GM12878 (cell line): Measurements from ENCODE around the gene CEP126.

Source experiments
- CTCF ChIP-seq, 3 experiments: IDR thresholded peaks in 2 of 3; conservative IDR thresholded peaks in 1 of 3; 2 replicates each; pipeline ENCODE4 v1.5.1; 2011; ENCODE audit warnings: low read depth in 3 of 3, low read length in 3 of 3, mild to moderate bottlenecking in 3 of 3, control low read depth in 2 of 3, moderate library complexity in 2 of 3, inconsistent platforms in 1 of 3, mixed read lengths in 1 of 3; ENCODE audit not compliant: control insufficient read depth in 2 of 3, insufficient read depth in 1 of 3; ENCODE audit errors: extremely low read depth in 1 of 3
- POLR2A ChIP-seq: IDR thresholded peaks from 2 replicates; pipeline ENCODE4 v1.6.1; 2011; ENCODE audit warnings: low read depth, mild to moderate bottlenecking, low read length
- RAD21 ChIP-seq: IDR thresholded peaks from 2 replicates; pipeline ENCODE4 v1.6.1; 2011; ENCODE audit warnings: mild to moderate bottlenecking, low read depth, low read length, moderate library complexity; ENCODE audit not compliant: insufficient read depth

DNA sequence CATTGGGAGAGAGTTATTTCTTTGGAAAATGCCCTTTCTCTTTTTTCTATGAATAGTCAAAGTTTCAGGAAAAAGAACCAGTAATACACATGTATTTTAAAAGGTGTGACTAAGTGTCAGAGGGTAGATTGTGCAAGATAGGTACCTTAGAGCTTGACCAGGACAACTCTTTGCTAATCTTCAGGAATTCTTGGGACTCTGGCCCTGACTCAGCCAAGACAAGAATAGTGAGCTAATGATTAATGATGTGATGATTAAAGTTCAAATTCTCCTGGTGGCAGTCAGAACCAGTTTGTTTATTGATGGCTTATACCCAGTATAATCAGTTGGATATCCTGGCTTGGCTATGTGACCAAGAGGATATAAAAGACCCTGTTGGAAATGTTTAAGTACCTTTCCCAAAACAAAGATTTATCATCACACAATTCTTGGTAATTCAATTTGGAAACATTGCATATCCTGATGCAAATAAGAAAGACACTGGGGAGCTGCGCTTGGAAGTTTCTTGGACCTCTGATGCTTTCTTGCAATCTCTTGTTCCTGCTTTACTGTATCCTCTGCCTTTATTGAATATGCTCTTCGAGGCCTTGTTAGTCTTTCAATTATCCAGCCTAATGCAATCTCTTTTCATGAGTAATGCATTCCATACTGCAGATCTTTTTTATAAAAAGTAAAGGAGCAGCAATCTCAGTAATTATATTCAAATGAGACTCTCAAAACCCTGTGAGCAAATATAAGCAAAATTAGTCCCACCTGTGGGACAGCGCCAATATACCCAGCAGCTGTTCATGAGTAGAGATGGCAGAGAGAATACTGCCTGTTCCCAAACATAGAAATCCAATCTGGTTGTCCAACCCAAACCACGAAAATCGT is 48.0 kb upstream of the CEP126 start:
- TF ChIP-seq POLR2A (no peak), CTCF (IDR thresholded peaks at IDR 0.05 in 2 of 3, conservative IDR thresholded peaks at IDR 0.05 in 1 of 3; ENCODE audit: control insufficient read depth in 2 of 3, extremely low read depth in 1 of 3, insufficient read depth in 1 of 3, low read depth in 3 of 3, low read length in 3 of 3) (no peak), RAD21 (no peak)
